ENCODE data around the gene USP20.

Gene USP20

GRCh38 chr9:129914051-129914450 is 78.8 kb downstream of the USP20 start:
- Histone ChIP-seq H3K36me3 (ENCODE audit: control insufficient read depth in 1 of 2, insufficient read depth in 2 of 2, low read length in 2 of 2) (peaks cover 2 to 4% of the 10 kb centered on the region in 2 donors), H3K4me1 (ENCODE audit: control insufficient read depth in 1 of 2, insufficient read depth in 2 of 2, low read length in 2 of 2) (no peaks in the 10 kb centered on the region), H3K27me3 (ENCODE audit: control insufficient read depth in 1 of 2, insufficient read depth in 2 of 2, low read length in 2 of 2) (no peaks in the 10 kb centered on the region), H3K9ac (ENCODE audit: low read depth in 1 of 2, low read length in 2 of 2) (no peak overlapping the region), H3K4me3 (ENCODE audit: low read depth in 1 of 2, low read length in 2 of 2) (no peak overlapping the region), H3K27ac (ENCODE audit: low read depth, low read length) (no peak overlapping the region), H3K9me3 (ENCODE audit: control insufficient read depth in 1 of 2, low read length in 2 of 2) (no peaks in the 10 kb centered on the region)

- Histone ChIP-seq H3K27ac (ENCODE audit: low read depth, low read length) (no peak overlapping the region), H3K4me3 (ENCODE audit: low read depth in 1 of 2, low read length in 2 of 2) (no peak overlapping the region), H3K9me3 (ENCODE audit: control insufficient read depth in 1 of 2, low read length in 2 of 2) (no peaks in the 10 kb centered on the region), H3K36me3 (ENCODE audit: control insufficient read depth in 1 of 2, insufficient read depth in 2 of 2, low read length in 2 of 2) (no peaks in the 10 kb centered on the region), H3K9ac (ENCODE audit: low read depth in 1 of 2, low read length in 2 of 2) (no peak overlapping the region), H3K27me3 (ENCODE audit: control insufficient read depth in 1 of 2, insufficient read depth in 2 of 2, low read length in 2 of 2) (no peaks in the 10 kb centered on the region), H3K4me1 (ENCODE audit: control insufficient read depth in 1 of 2, insufficient read depth in 2 of 2, low read length in 2 of 2) (no peaks in the 10 kb centered on the region)
Measured at GRCh38 chr9:129916707-129917106, 81.4 kb downstream of the USP20 start.

DNA sequence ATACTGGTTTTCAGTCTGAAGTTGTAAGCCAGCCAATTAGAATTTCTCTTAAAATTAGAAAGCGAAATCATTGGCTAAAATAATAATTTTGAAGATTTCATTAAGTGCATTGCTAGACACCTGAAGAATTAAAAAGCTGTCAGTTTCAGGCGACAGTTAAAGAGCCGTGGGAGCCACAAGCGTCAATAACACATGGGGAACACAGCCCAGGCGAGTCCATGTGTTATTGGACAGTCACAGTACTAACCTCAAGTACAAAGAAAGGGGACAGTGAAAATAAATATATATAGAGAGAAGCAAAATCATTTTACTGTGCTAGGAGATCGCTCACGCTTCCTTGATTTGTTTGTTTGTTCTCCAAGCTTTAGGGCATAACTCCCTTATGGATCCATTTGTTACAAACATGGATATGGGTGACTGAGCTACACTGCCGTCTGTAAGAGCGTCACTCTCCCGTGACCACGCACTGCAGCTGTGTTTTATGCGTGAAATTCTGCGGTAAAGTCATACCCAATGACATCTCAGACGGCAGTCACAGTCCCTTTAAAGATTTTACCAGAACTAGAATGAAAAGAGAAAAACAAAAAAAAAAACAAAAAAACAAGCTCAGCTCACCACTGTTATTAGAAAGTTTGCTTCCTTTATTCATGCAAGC is 83.2 kb downstream of the USP20 start:
- H3K27ac ChIP-seq (ENCODE audit: low read depth, low read length) = no peak overlapping the region

GRCh38 chr9:129919277-129919676 is 84.0 kb downstream of the USP20 start:
- Histone ChIP-seq H3K4me1 (ENCODE audit: control insufficient read depth in 1 of 2, insufficient read depth in 2 of 2, low read length in 2 of 2) (no peaks in the 10 kb centered on the region), H3K27me3 (ENCODE audit: control insufficient read depth in 1 of 2, insufficient read depth in 2 of 2, low read length in 2 of 2) (no peaks in the 10 kb centered on the region), H3K27ac (ENCODE audit: low read depth, low read length) (no peak overlapping the region), H3K9ac (ENCODE audit: low read depth in 1 of 2, low read length in 2 of 2) (no peak overlapping the region), H3K36me3 (ENCODE audit: control insufficient read depth in 1 of 2, insufficient read depth in 2 of 2, low read length in 2 of 2) (no peaks in the 10 kb centered on the region), H3K9me3 (ENCODE audit: control insufficient read depth in 1 of 2, low read length in 2 of 2) (no peaks in the 10 kb centered on the region), H3K4me3 (ENCODE audit: low read depth in 1 of 2, low read length in 2 of 2) (no peak overlapping the region)

More for the DNA sequence above, 83.2 kb downstream of the USP20 start:
- Histone ChIP-seq H3K4me1 (ENCODE audit: control insufficient read depth in 1 of 2, insufficient read depth in 2 of 2, low read length in 2 of 2) (no peaks in the 10 kb centered on the region), H3K9ac (ENCODE audit: low read depth in 1 of 2, low read length in 2 of 2) (no peak overlapping the region), H3K4me3 (ENCODE audit: low read depth in 1 of 2, low read length in 2 of 2) (no peak overlapping the region), H3K9me3 (ENCODE audit: control insufficient read depth in 1 of 2, low read length in 2 of 2) (no peaks in the 10 kb centered on the region), H3K27me3 (ENCODE audit: control insufficient read depth in 1 of 2, insufficient read depth in 2 of 2, low read length in 2 of 2) (no peaks in the 10 kb centered on the region), H3K36me3 (ENCODE audit: control insufficient read depth in 1 of 2, insufficient read depth in 2 of 2, low read length in 2 of 2) (no peaks in the 10 kb centered on the region)

DNA sequence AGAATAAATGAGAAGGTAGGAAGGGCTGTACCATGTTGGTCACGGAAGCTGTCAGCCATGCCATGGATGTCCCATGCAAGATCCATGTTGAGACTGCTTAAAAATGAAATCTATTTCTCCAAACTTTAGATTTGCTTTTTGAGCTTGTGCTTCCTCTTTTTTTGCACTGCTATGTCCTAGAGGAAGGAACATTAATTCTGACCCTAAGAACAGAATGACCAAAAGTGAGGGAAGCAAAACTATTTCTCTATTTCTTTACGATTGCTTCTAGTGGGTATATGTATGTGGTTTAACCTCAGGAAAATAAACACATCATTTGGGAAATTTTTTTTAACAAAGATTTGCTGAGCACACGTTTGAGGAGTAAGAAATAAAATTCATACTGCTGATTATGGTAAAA is 84.6 kb downstream of the USP20 start:
- Histone ChIP-seq H3K4me3 (ENCODE audit: low read depth in 1 of 2, low read length in 2 of 2) (no peak overlapping the region), H3K27ac (ENCODE audit: low read depth, low read length) (no peak overlapping the region), H3K9ac (ENCODE audit: low read depth in 1 of 2, low read length in 2 of 2) (no peak overlapping the region), H3K36me3 (ENCODE audit: control insufficient read depth in 1 of 2, insufficient read depth in 2 of 2, low read length in 2 of 2) (peaks cover 0 to 3% of the 10 kb centered on the region in 2 donors), H3K4me1 (ENCODE audit: control insufficient read depth in 1 of 2, insufficient read depth in 2 of 2, low read length in 2 of 2) (no peaks in the 10 kb centered on the region), H3K27me3 (ENCODE audit: control insufficient read depth in 1 of 2, insufficient read depth in 2 of 2, low read length in 2 of 2) (no peaks in the 10 kb centered on the region), H3K9me3 (ENCODE audit: control insufficient read depth in 1 of 2, low read length in 2 of 2) (no peaks in the 10 kb centered on the region)

GRCh38 chr9:129921905-129922304 is 86.6 kb downstream of the USP20 start:
- Histone ChIP-seq H3K27me3 (ENCODE audit: control insufficient read depth in 1 of 2, insufficient read depth in 2 of 2, low read length in 2 of 2) (no peaks in the 10 kb centered on the region), H3K9ac (ENCODE audit: low read depth in 1 of 2, low read length in 2 of 2) (no peak overlapping the region), H3K36me3 (ENCODE audit: control insufficient read depth in 1 of 2, insufficient read depth in 2 of 2, low read length in 2 of 2) (peaks cover 0 to 8% of the 10 kb centered on the region in 2 donors), H3K27ac (ENCODE audit: low read depth, low read length) (no peak overlapping the region), H3K4me1 (ENCODE audit: control insufficient read depth in 1 of 2, insufficient read depth in 2 of 2, low read length in 2 of 2) (no peaks in the 10 kb centered on the region), H3K4me3 (ENCODE audit: low read depth in 1 of 2, low read length in 2 of 2) (no peak overlapping the region), H3K9me3 (ENCODE audit: control insufficient read depth in 1 of 2, low read length in 2 of 2) (no peaks in the 10 kb centered on the region)

DNA sequence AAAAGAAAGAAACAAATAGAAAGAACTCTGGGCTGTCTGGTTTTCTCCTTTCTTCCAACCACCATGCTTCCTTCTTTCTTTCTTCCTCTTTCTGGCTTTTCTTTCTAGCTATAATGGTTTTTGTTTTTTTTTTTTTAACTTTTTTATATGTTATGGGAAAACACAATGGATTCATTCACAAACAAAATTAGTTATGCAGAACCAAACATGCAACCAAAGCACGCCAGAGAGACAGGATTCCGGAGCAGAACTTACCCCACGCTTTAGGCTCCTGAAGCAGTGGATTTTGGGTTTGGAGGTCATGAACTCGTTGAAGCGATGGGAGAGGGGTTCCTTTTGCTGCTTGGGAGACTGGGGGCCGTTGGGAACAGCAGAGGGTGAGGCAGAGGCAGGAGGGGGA is 88.3 kb downstream of the USP20 start:
- no peaks in the 10 kb centered on the region for H3K9me3 ChIP-seq (ENCODE audit: control insufficient read depth in 1 of 2, low read length in 2 of 2)
- H3K27ac ChIP-seq (ENCODE audit: low read depth, low read length) = no peak overlapping the region
- no peaks in the 10 kb centered on the region for H3K4me1 ChIP-seq (ENCODE audit: control insufficient read depth in 1 of 2, insufficient read depth in 2 of 2, low read length in 2 of 2)
- no peaks in the 10 kb centered on the region for H3K27me3 ChIP-seq (ENCODE audit: control insufficient read depth in 1 of 2, insufficient read depth in 2 of 2, low read length in 2 of 2)
- no peak overlapping the region for H3K4me3 ChIP-seq (ENCODE audit: low read depth in 1 of 2, low read length in 2 of 2)
- no peak overlapping the region for H3K9ac ChIP-seq (ENCODE audit: low read depth in 1 of 2, low read length in 2 of 2)
- H3K36me3 ChIP-seq (ENCODE audit: control insufficient read depth in 1 of 2, insufficient read depth in 2 of 2, low read length in 2 of 2) = peaks cover 0 to 11% of the 10 kb centered on the region in 2 donors

GRCh38 chr9:129929496-129930125 is 94.4 kb downstream of the USP20 start:
- H3K4me1 ChIP-seq (ENCODE audit: control insufficient read depth in 1 of 2, insufficient read depth in 2 of 2, low read length in 2 of 2) = peaks cover 13 to 19% of the 10 kb centered on the region in 2 donors
- H3K9me3 ChIP-seq (ENCODE audit: control insufficient read depth in 1 of 2, low read length in 2 of 2) = no peaks in the 10 kb centered on the region
- no peaks in the 10 kb centered on the region for H3K27me3 ChIP-seq (ENCODE audit: control insufficient read depth in 1 of 2, insufficient read depth in 2 of 2, low read length in 2 of 2)
- no peak overlapping the region for H3K9ac ChIP-seq (ENCODE audit: low read depth in 1 of 2, low read length in 2 of 2)
- H3K4me3 ChIP-seq (ENCODE audit: low read depth in 1 of 2, low read length in 2 of 2) = no peak overlapping the region
- no peak overlapping the region for H3K27ac ChIP-seq (ENCODE audit: low read depth, low read length)
- H3K36me3 ChIP-seq (ENCODE audit: control insufficient read depth in 1 of 2, insufficient read depth in 2 of 2, low read length in 2 of 2) = peaks cover 0 to 17% of the 10 kb centered on the region in 2 donors

GRCh38 chr9:129930743-129931142 is 95.5 kb downstream of the USP20 start:
- Histone ChIP-seq H3K27ac (ENCODE audit: low read depth, low read length) (no peak overlapping the region), H3K27me3 (ENCODE audit: control insufficient read depth in 1 of 2, insufficient read depth in 2 of 2, low read length in 2 of 2) (no peaks in the 10 kb centered on the region), H3K36me3 (ENCODE audit: control insufficient read depth in 1 of 2, insufficient read depth in 2 of 2, low read length in 2 of 2) (peaks cover 0 to 12% of the 10 kb centered on the region in 2 donors), H3K9me3 (ENCODE audit: control insufficient read depth in 1 of 2, low read length in 2 of 2) (no peaks in the 10 kb centered on the region), H3K9ac (ENCODE audit: low read depth in 1 of 2, low read length in 2 of 2) (no peak overlapping the region), H3K4me3 (ENCODE audit: low read depth in 1 of 2, low read length in 2 of 2) (no peak overlapping the region), H3K4me1 (ENCODE audit: control insufficient read depth in 1 of 2, insufficient read depth in 2 of 2, low read length in 2 of 2) (peaks cover 13 to 19% of the 10 kb centered on the region in 2 donors)
